WTC11 (cell line): ENCODE measurements around the gene HBA2. TPM values are rescaled to one million over a fixed set of nuclear protein-coding genes. Genes with fewer than 3 reads are reported as not detected.
"Not testable (repeated sequence)": the region's sequence is repeated elsewhere in the genome, so short reads cannot be mapped to it uniquely, and the experiment has no call there.

ENCODE experiments used
- ATAC-seq: fragments of 200-7000 bp; cut with Tn5 transposase; 2 replicates; pipeline ENCODE4 v1.10.0; 2021; ENCODE audit warnings: mild to moderate bottlenecking, moderate library complexity
- CTCF ChIA-PET: fragments of 300-600 bp; sonication (Branson Sonifier 250); formaldehyde crosslinking; loops from one replicate; lab custom pipeline; 2021; ENCODE audit warnings: antibody characterized with exemption; lab: Charles Lee
- POLR2A ChIA-PET: fragments of 350-600 bp; sonication (Branson Sonifier 250); formaldehyde crosslinking; loops from one replicate; lab custom pipeline; 2021; ENCODE audit warnings: antibody characterized with exemption; lab: Charles Lee
- DNase-seq: peaks from one replicate; pipeline ENCODE4 v3.0.0; 2021; ENCODE audit warnings: low spot score
- H3K27ac Mint-ChIP-seq: 2 replicates; pipeline ENCODE4 v1.8.0; 2021; ENCODE audit warnings: mixed read lengths
- H3K27me3 Mint-ChIP-seq: 2 replicates; pipeline ENCODE4 v1.8.0; 2021; ENCODE audit warnings: low read depth, mild to moderate bottlenecking, moderate library complexity, mixed read lengths
- H3K36me3 Mint-ChIP-seq: 2 replicates; pipeline ENCODE4 v1.8.0; 2021; ENCODE audit warnings: mixed read lengths
- H3K4me1 Mint-ChIP-seq: 2 replicates; pipeline ENCODE4 v1.8.0; 2022; ENCODE audit warnings: mixed read lengths
- H3K4me3 Mint-ChIP-seq: 2 replicates; pipeline ENCODE4 v1.8.0; 2021; ENCODE audit warnings: mild to moderate bottlenecking, moderate library complexity, mixed read lengths
- H3K9me3 Mint-ChIP-seq: 2 replicates; pipeline ENCODE4 v1.8.0; 2021; ENCODE audit warnings: mixed read lengths
- E2F5 ChIP-seq: sonication (generic); formaldehyde crosslinking; IDR thresholded peaks from 2 replicates; pipeline ENCODE4 v1.8.1; 2022; ENCODE audit warnings: mild to moderate bottlenecking, moderate library complexity, missing genetic modification reagents
- ESRRA ChIP-seq: sonication (generic); formaldehyde crosslinking; IDR thresholded peaks from 2 replicates; pipeline ENCODE4 v1.8.1; 2022; ENCODE audit warnings: mild to moderate bottlenecking, missing genetic modification reagents, borderline replicate concordance
- ETV6 ChIP-seq: sonication (generic); formaldehyde crosslinking; IDR thresholded peaks from 2 replicates; pipeline ENCODE4 v1.8.1; 2022; ENCODE audit warnings: mild to moderate bottlenecking, missing genetic modification reagents
- FOXJ3 ChIP-seq: sonication (generic); formaldehyde crosslinking; IDR thresholded peaks from 2 replicates; pipeline ENCODE4 v1.9.0; 2021; ENCODE audit warnings: missing genetic modification reagents, mild to moderate bottlenecking, borderline replicate concordance
- FOXK1 ChIP-seq: sonication (generic); formaldehyde crosslinking; IDR thresholded peaks from 2 replicates; pipeline ENCODE4 v1.8.0; 2022; ENCODE audit warnings: mild to moderate bottlenecking, moderate library complexity, missing genetic modification reagents
- GTF2I ChIP-seq: fragments of 250-450 bp; sonication (Bioruptor Pico); conservative IDR thresholded peaks from 2 replicates; pipeline ENCODE4 v1.4.0; 2021; ENCODE audit warnings: mild to moderate bottlenecking
- NFE2L1 ChIP-seq: sonication (generic); formaldehyde crosslinking; IDR thresholded peaks from 2 replicates; pipeline ENCODE4 v1.8.1; 2023; ENCODE audit warnings: missing genetic modification reagents
- SMAD3 ChIP-seq: sonication (generic); formaldehyde crosslinking; IDR thresholded peaks from 2 replicates; pipeline ENCODE4 v1.8.0; 2022; ENCODE audit warnings: missing genetic modification reagents, mild to moderate bottlenecking, borderline replicate concordance
- ZNF121 ChIP-seq: sonication (generic); formaldehyde crosslinking; IDR thresholded peaks from 2 replicates; pipeline ENCODE4 v1.8.0; 2023; ENCODE audit warnings: missing genetic modification reagents
- ZNF219 ChIP-seq: sonication (generic); formaldehyde crosslinking; IDR thresholded peaks from 2 replicates; pipeline ENCODE4 v1.8.0; 2023; ENCODE audit warnings: missing genetic modification reagents, mild to moderate bottlenecking, borderline replicate concordance
- ZNF281 ChIP-seq: sonication (generic); formaldehyde crosslinking; IDR thresholded peaks from 2 replicates; pipeline ENCODE4 v1.8.0; 2023; ENCODE audit warnings: mild to moderate bottlenecking, missing genetic modification reagents
- ZNF423 ChIP-seq: fragments of 250-450 bp; sonication (Bioruptor Pico); IDR thresholded peaks from 2 replicates; pipeline ENCODE4 v2.1.2; 2022; ENCODE audit warnings: mild to moderate bottlenecking, moderate library complexity
- total RNA-seq: library from RNA; stranded (reverse); gene quantifications from 3 replicates; pipeline ENCODE4 v1.2.3, GENCODE V29; 2021
- TF ChIP-seq, protein P1 (sequence below): sonication (generic); formaldehyde crosslinking; IDR thresholded peaks from 2 replicates; pipeline ENCODE4 v1.8.1; 2023; ENCODE audit warnings: mild to moderate bottlenecking, missing genetic modification reagents, moderate library complexity
- TF ChIP-seq, protein P2 (sequence below): sonication (generic); formaldehyde crosslinking; IDR thresholded peaks from 2 replicates; pipeline ENCODE4 v1.8.1; 2023; ENCODE audit warnings: mild to moderate bottlenecking, missing genetic modification reagents
- TF ChIP-seq, protein P3 (sequence below): sonication (generic); formaldehyde crosslinking; IDR thresholded peaks from 2 replicates; pipeline ENCODE4 v1.8.1; 2023; ENCODE audit warnings: mild to moderate bottlenecking, moderate library complexity, missing genetic modification reagents

The HBA2 gene
- total RNA-seq, 1 experiment from 2014 or later = 2.4 TPM

GRCh38 chr16:193441-193840 is 20.8 kb downstream of the HBA2 start (continued):
- TF ChIP-seq ZNF219 (no peak), ESRRA (CRISPR knock-in tag) (no peak), ETV6 (no peak)
- TF ChIP-seq, protein P1, sequence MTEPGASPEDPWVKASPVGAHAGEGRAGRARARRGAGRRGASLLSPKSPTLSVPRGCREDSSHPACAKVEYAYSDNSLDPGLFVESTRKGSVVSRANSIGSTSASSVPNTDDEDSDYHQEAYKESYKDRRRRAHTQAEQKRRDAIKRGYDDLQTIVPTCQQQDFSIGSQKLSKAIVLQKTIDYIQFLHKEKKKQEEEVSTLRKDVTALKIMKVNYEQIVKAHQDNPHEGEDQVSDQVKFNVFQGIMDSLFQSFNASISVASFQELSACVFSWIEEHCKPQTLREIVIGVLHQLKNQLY (CRISPR knock-in tag) = no peak
- TF ChIP-seq, all 79 proteins: peak for 0

- H3K36me3 Mint-ChIP-seq = peaks cover 81% of the 10 kb centered on the region
- no peaks in the 10 kb centered on the region for H3K4me1 Mint-ChIP-seq
- H3K4me3 Mint-ChIP-seq = no peak overlapping the region
- POLR2A ChIA-PET = no interaction called here
- TF ChIP-seq NFE2L1 = no peak
- CTCF ChIA-PET = no interaction called here
- ATAC-seq = no peak
- DNase-seq = no peak
- H3K27ac Mint-ChIP-seq = no peak overlapping the region; the same call in 1 of the 2 replicates
- no peaks in the 10 kb centered on the region for H3K9me3 Mint-ChIP-seq
- no peaks in the 10 kb centered on the region for H3K27me3 Mint-ChIP-seq
These were observed 21.8 kb downstream of the HBA2 start for GRCh38 chr16:194516-194915.

- Mint-ChIP-seq H3K4me1 (no peaks in the 10 kb centered on the region), H3K27ac (no peak overlapping the region), H3K27me3 (no peaks in the 10 kb centered on the region), H3K36me3 (peaks cover 66% of the 10 kb centered on the region), H3K4me3 (no peak overlapping the region), H3K9me3 (no peaks in the 10 kb centered on the region)
- DNase-seq = no peak
- ChIA-PET CTCF (interaction anchor here (0.7 to 1.4 kb wide), 4 partner anchors 11 to 103 kb away, joined by 3 to 5 read pairs (median 4); no protein-coding TSS in a partner anchor), POLR2A (interaction anchor here (0.6 kb wide), 1 partner anchor 35 kb away, joined by 3 read pairs; no protein-coding TSS in a partner anchor)
- TF ChIP-seq, protein P2, sequence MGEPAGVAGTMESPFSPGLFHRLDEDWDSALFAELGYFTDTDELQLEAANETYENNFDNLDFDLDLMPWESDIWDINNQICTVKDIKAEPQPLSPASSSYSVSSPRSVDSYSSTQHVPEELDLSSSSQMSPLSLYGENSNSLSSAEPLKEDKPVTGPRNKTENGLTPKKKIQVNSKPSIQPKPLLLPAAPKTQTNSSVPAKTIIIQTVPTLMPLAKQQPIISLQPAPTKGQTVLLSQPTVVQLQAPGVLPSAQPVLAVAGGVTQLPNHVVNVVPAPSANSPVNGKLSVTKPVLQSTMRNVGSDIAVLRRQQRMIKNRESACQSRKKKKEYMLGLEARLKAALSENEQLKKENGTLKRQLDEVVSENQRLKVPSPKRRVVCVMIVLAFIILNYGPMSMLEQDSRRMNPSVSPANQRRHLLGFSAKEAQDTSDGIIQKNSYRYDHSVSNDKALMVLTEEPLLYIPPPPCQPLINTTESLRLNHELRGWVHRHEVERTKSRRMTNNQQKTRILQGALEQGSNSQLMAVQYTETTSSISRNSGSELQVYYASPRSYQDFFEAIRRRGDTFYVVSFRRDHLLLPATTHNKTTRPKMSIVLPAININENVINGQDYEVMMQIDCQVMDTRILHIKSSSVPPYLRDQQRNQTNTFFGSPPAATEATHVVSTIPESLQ (CRISPR knock-in tag) = no peak
- TF ChIP-seq, protein P3, sequence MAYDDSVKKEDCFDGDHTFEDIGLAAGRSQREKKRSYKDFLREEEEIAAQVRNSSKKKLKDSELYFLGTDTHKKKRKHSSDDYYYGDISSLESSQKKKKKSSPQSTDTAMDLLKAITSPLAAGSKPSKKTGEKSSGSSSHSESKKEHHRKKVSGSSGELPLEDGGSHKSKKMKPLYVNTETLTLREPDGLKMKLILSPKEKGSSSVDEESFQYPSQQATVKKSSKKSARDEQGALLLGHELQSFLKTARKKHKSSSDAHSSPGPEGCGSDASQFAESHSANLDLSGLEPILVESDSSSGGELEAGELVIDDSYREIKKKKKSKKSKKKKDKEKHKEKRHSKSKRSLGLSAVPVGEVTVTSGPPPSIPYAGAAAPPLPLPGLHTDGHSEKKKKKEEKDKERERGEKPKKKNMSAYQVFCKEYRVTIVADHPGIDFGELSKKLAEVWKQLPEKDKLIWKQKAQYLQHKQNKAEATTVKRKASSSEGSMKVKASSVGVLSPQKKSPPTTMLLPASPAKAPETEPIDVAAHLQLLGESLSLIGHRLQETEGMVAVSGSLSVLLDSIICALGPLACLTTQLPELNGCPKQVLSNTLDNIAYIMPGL (CRISPR knock-in tag) = no peak
- TF ChIP-seq, protein P1 (CRISPR knock-in tag) = no peak
- TF ChIP-seq ZNF121 (CRISPR knock-in tag) (no peak), FOXJ3 (CRISPR knock-in tag) (no peak)
- ATAC-seq = no peak
These were observed 27.7 kb downstream of the HBA2 start for GRCh38 chr16:200388-200787.

DNA sequence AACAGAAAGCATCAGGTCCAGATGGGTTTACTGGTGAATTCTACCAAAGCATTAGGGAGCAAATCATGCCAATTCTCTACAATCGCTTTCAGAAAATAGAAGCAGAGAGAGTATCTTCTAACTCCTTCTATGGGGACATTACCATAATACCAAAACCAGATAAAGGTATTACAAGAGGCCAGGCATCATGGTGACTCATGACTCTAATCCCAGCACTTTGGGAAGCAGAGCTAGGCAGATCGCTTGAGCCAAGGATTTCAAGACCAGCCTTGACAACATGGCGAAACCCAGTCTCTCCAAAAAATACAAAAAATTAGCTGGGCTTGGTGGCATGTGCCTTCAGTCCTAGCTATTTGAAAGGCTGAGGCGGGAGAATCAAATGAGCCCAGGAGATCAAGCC is 30.6 kb downstream of the HBA2 start:
- ChIA-PET POLR2A (no interaction called here), CTCF (no interaction called here)
- peaks cover 67% of the 10 kb centered on the region for H3K36me3 Mint-ChIP-seq
- no peak for ATAC-seq
- no peaks in the 10 kb centered on the region for H3K9me3 Mint-ChIP-seq
- H3K27ac Mint-ChIP-seq = no peak overlapping the region
- TF ChIP-seq GTF2I (CRISPR knock-in tag) (no peak), FOXK1 (CRISPR knock-in tag) (no peak), E2F5 (CRISPR knock-in tag) (no peak), ZNF423 (no peak), ETV6 (no peak), SMAD3 (CRISPR knock-in tag) (no peak), ZNF281 (CRISPR knock-in tag) (no peak)
- no peak for DNase-seq
- H3K27me3 Mint-ChIP-seq = no peaks in the 10 kb centered on the region
- no peaks in the 10 kb centered on the region for H3K4me1 Mint-ChIP-seq
- no peak overlapping the region for H3K4me3 Mint-ChIP-seq

DNA sequence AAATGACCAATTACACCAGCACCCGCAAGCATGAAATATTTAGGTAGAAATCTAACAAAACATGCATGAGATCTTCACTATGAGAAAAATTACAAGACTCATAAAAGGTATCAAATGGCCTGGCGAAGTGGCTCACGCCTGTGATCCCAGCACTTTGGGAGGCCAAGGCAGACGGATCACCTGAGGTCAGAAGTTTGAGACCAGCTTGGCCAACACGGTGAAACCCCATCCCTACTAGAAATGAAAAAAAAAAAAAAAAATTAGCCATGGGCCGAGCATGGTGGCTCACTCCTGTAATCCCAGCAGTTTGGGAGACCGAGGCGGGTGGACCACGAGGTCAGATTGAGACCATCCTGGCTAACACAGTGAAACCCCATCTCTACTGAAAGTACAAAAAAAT is 31.4 kb downstream of the HBA2 start:
- POLR2A ChIA-PET, H3K4me3 Mint-ChIP-seq, H3K27me3 Mint-ChIP-seq, ATAC-seq, H3K9me3 Mint-ChIP-seq, H3K27ac Mint-ChIP-seq, CTCF ChIA-PET, H3K4me1 Mint-ChIP-seq, DNase-seq: not testable (repeated sequence)
- peaks cover 64% of the 10 kb centered on the region for H3K36me3 Mint-ChIP-seq

DNA sequence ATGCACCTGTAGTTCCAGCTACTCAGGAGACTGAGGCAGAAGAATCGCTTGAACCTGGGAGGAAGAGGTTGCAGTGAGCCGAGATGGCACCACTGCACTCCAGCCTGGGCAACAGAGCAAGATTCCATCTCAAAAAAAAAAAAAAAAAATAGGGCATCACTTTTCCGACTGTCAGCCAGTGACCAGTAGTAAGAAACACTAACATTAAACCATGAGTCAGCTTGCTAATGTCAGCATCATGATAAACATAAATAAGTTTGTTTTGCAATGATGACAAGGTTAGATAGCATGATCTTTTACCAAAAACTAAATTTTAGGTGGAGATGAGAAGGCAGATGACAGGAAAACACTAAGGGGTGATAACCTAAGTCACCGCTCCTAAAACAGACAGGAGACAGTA is 36.7 kb downstream of the HBA2 start:
- POLR2A ChIA-PET, ATAC-seq, H3K9me3 Mint-ChIP-seq, H3K4me3 Mint-ChIP-seq, H3K27me3 Mint-ChIP-seq, DNase-seq, H3K4me1 Mint-ChIP-seq, H3K27ac Mint-ChIP-seq: not testable (repeated sequence)
- peaks cover 72% of the 10 kb centered on the region for H3K36me3 Mint-ChIP-seq
- CTCF ChIA-PET = interaction anchor here (0.7 to 1.2 kb wide), 2 partner anchors 109 to 144 kb away, joined by 3 read pairs; no protein-coding TSS in a partner anchor
